HCT116 (cell line): ENCODE data around the gene HOMER1. TPM values are rescaled to one million over a fixed set of nuclear protein-coding genes. Genes with fewer than 3 reads are reported as not detected.

ENCODE experiments used
- ATAC-seq: fragments of 200-7000 bp; cut with Tn5 transposase; 2 replicates; pipeline ENCODE4 v1.9.1; 2020; ENCODE audit warnings: mild to moderate bottlenecking, moderate library complexity
- BruUV-seq: library from RNA; stranded (reverse); fragments of 400-500 nt; replicated peaks from 2 replicates; lab custom pipeline; 2021; lab: Mats Ljungman, UMichigan
- CTCF ChIA-PET: fragments of 300-600 bp; sonication (Branson Sonifier 250); formaldehyde crosslinking; loops from one replicate; lab custom pipeline; 2021; ENCODE audit warnings: antibody characterized with exemption; lab: Charles Lee
- POLR2A ChIA-PET: fragments of 300-600, 350-600 bp; sonication (Branson Sonifier 250); formaldehyde crosslinking; loops from one replicate; lab custom pipeline; 2021; ENCODE audit warnings: antibody characterized with exemption; lab: Charles Lee
- RAD21 ChIA-PET, 2 experiments: fragments of 300-600 bp; sonication (Branson Sonifier 250); formaldehyde crosslinking; loops; one replicate each; lab custom pipeline; 2023; ENCODE audit warnings: low total read pairs in 2 of 2; ENCODE audit not compliant: uncharacterized antibody in 2 of 2, unreplicated experiment in 2 of 2, low non-redundant PET in 1 of 2; lab: Charles Lee
- DNase-seq: peaks from one replicate; pipeline ENCODE4 v3.0.0-alpha.2; 2010; ENCODE audit warnings: low read depth, low spot score
- H2AFZ ChIP-seq: fragments of 200-600 bp; shearing (Covaris generic), sonication (generic); 2 replicates; pipeline ENCODE4 v1.6.1; 2017; ENCODE audit warnings: low read depth, mixed run types, mixed read lengths, antibody characterized with exemption, low read length; ENCODE audit not compliant: poor library complexity, severe bottlenecking
- H3K27ac ChIP-seq: 2 replicates; pipeline ENCODE4 v1.5.1; 2012; ENCODE audit warnings: low read depth, low read length
- H3K27me3 ChIP-seq: fragments of 200-600 bp; sonication (generic); 2 replicates; pipeline ENCODE4 v1.6.1; 2016; ENCODE audit warnings: mixed run types, low read length, mixed read lengths; ENCODE audit not compliant: insufficient read depth
- H3K36me3 ChIP-seq, 2 experiments: fragments of 200-500 bp in 1 of 2; fragments of 200-600 bp in 1 of 2; sonication (Bioruptor generic) in 1 of 2; sonication (generic) in 1 of 2; 2 replicates each; pipeline versions ENCODE4 v1.5.1 to v1.6.1; 2014 to 2016; ENCODE audit warnings: low read length in 2 of 2, inconsistent platforms in 1 of 2, mixed read lengths in 1 of 2, mixed run types in 1 of 2; ENCODE audit not compliant: insufficient read depth in 2 of 2, control insufficient read depth in 1 of 2
- H3K4me1 ChIP-seq, 2 experiments: fragments of 200-600 bp in 1 of 2; sonication (generic) in 1 of 2; 2 replicates each; pipeline versions ENCODE4 v1.5.1 to v1.6.1; 2012 to 2017; ENCODE audit warnings: low read length in 2 of 2, inconsistent platforms in 1 of 2, mild to moderate bottlenecking in 1 of 2, mixed read lengths in 1 of 2, mixed run types in 1 of 2, moderate library complexity in 1 of 2; ENCODE audit not compliant: insufficient read depth in 2 of 2, control insufficient read depth in 1 of 2
- H3K4me2 ChIP-seq: fragments of 200-600 bp; sonication (generic); 2 replicates; pipeline ENCODE4 v1.6.1; 2017; ENCODE audit warnings: mixed run types, low read length, mixed read lengths
- H3K4me3 ChIP-seq, 2 experiments: fragments of 200-600 bp in 1 of 2; sonication (generic) in 1 of 2; replicated peaks in 1 of 2; 2 replicates each; pipeline ENCODE4 v1.5.1; 2011 to 2016; ENCODE audit warnings: low read length in 2 of 2, control low read depth in 1 of 2, low read depth in 1 of 2, mild to moderate bottlenecking in 1 of 2, mixed read lengths in 1 of 2, mixed run types in 1 of 2
- H3K79me2 ChIP-seq: fragments of 200-600 bp; sonication (generic); 2 replicates; pipeline ENCODE4 v1.6.1; 2017; ENCODE audit warnings: mild to moderate bottlenecking, mixed run types, low read length, moderate library complexity, mixed read lengths; ENCODE audit not compliant: insufficient read depth
- H3K9ac ChIP-seq: fragments of 200-600 bp; sonication (generic); 2 replicates; pipeline ENCODE4 v1.6.1; 2016; ENCODE audit warnings: low read length, mixed read lengths
- H3K9me2 ChIP-seq: fragments of 200-600 bp; sonication (generic), shearing (Covaris generic); 2 replicates; pipeline ENCODE4 v1.6.1; 2017; ENCODE audit warnings: mixed run types, mild to moderate bottlenecking, moderate library complexity; ENCODE audit not compliant: insufficient read depth
- H3K9me3 ChIP-seq, 2 experiments: fragments of 200-500 bp in 1 of 2; fragments of 200-600 bp in 1 of 2; sonication (Bioruptor generic) in 1 of 2; sonication (generic) in 1 of 2; 2 replicates each; pipeline ENCODE4 v1.6.1; 2014 to 2017; ENCODE audit warnings: low read length in 2 of 2, mixed read lengths in 2 of 2, inconsistent platforms in 1 of 2, low read depth in 1 of 2, mild to moderate bottlenecking in 1 of 2, mixed run types in 1 of 2, moderate library complexity in 1 of 2; ENCODE audit not compliant: control insufficient read depth in 1 of 2, insufficient read depth in 1 of 2
- H4K20me1 ChIP-seq: fragments of 200-600 bp; sonication (generic), shearing (Covaris generic); 2 replicates; pipeline ENCODE4 v1.6.1; 2017; ENCODE audit warnings: mixed run types, mild to moderate bottlenecking, moderate library complexity; ENCODE audit not compliant: insufficient read depth
- CEBPB ChIP-seq: IDR thresholded peaks from 2 replicates; pipeline ENCODE4 v1.6.1; 2012; ENCODE audit warnings: low read depth
- EZH2phosphoT487 ChIP-seq: fragments of 200-600 bp; IDR thresholded peaks from 2 replicates; pipeline ENCODE4 v1.6.1; 2018; ENCODE audit warnings: antibody characterized with exemption, borderline replicate concordance
- SP1 ChIP-seq: IDR thresholded peaks from 2 replicates; pipeline ENCODE4 v1.6.1; 2012; ENCODE audit warnings: low read depth
- ZNF274 ChIP-seq: fragments of 200-500 bp; sonication (Bioruptor generic); IDR thresholded peaks from 2 replicates; pipeline ENCODE4 v1.6.1; 2014; ENCODE audit warnings: mild to moderate bottlenecking, low read depth, low read length, inconsistent platforms
- intact Hi-C: fragments of 100-400 bp; cut with micrococcal nuclease; formaldehyde crosslinking; loops from 2 replicates; pipeline ENCODE4 v1.10.0; 2022
- total RNA-seq: library from RNA; stranded (reverse); gene quantifications from one replicate; pipeline ENCODE4 v1.2.1, GENCODE V29; 2021; ENCODE audit not compliant: unreplicated experiment
- TF ChIP-seq, protein P1 (sequence below): IDR thresholded peaks from 2 replicates; pipeline ENCODE4 v1.6.1; 2011; ENCODE audit warnings: mild to moderate bottlenecking, low read length, moderate library complexity; ENCODE audit not compliant: insufficient replicate concordance; ENCODE audit errors: extremely low read depth
- TF ChIP-seq, protein P2 (sequence below): IDR thresholded peaks from 2 replicates; pipeline ENCODE4 v1.6.1; 2012

Gene HOMER1
- total RNA-seq, 1 experiment from 2014 or later: 21.4 TPM

DNA sequence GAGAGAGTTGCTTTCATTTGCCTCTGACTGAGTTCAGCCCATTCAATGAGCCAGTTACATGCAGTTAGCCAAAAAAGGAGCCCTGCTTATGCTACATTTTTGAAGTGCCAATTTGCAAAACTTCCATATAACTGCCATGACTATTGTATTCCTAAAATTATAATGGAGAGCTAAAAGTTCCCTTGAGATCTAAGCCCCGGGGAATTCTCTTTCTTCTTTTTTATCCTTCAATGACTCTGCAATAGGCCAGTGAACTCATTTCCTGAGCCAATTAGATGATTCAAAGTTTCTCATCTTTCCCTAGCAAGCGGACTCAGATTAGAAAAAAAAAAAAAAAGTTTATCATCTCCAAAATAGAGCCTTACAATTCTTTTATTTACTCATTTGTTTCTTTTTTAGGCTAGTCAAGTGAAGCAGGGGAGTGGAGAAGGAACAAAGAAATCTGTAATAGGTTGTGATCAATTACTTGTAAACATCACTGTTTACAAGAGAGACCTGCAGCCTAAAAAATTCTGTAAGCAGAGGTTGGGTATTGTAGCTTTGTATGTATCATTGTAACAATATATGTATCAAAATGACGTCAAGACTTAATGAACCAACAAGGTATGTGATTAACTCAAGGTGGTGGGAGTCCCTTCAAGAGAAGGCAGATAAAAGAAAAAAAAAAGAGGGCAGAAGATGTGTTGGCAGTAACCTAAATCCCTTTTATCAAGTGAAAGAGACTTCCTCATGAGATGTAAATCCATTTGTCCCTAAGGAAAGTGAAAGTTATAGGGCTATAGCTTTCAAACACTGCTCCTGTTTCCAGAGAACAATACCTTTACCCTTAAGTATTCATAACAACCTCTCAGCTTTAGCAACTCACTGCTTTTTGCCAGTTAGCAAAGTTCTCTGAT lies 48.7 kb upstream of the HOMER1 start:
- Histone ChIP-seq H3K36me3 (no peaks in the 10 kb centered on the region), H3K27me3 (no peaks in the 10 kb centered on the region), H2AFZ (no peak overlapping the region), H3K27ac (no peak overlapping the region), H3K4me1 (peaks cover 0 to 12% of the 10 kb centered on the region in 2 experiments; a peak in 1 of 4 replicates), H3K9me2 (no peaks in the 10 kb centered on the region), H4K20me1 (no peaks in the 10 kb centered on the region), H3K4me3 (no peak overlapping the region), H3K79me2 (no peaks in the 10 kb centered on the region), H3K9ac (no peak overlapping the region), H3K9me3 (no peaks in the 10 kb centered on the region), H3K4me2 (no peak overlapping the region)
- POLR2A ChIA-PET: no interaction called here
- intact Hi-C loops: no loop called here
- ATAC-seq (no peak), DNase-seq (no peak)
- CTCF ChIA-PET: interaction anchor here (0.8 kb wide), 1 partner anchor 430 kb away, joined by 5 read pairs; no protein-coding TSS in a partner anchor
- BruUV-seq: no TSS peak
- TF ChIP-seq EZH2phosphoT487 (no peak), CEBPB (no peak)
- TF ChIP-seq, protein P1, sequence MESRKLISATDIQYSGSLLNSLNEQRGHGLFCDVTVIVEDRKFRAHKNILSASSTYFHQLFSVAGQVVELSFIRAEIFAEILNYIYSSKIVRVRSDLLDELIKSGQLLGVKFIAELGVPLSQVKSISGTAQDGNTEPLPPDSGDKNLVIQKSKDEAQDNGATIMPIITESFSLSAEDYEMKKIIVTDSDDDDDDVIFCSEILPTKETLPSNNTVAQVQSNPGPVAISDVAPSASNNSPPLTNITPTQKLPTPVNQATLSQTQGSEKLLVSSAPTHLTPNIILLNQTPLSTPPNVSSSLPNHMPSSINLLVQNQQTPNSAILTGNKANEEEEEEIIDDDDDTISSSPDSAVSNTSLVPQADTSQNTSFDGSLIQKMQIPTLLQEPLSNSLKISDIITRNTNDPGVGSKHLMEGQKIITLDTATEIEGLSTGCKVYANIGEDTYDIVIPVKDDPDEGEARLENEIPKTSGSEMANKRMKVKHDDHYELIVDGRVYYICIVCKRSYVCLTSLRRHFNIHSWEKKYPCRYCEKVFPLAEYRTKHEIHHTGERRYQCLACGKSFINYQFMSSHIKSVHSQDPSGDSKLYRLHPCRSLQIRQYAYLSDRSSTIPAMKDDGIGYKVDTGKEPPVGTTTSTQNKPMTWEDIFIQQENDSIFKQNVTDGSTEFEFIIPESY: no peak
- RAD21 ChIA-PET: no interaction called here

DNA sequence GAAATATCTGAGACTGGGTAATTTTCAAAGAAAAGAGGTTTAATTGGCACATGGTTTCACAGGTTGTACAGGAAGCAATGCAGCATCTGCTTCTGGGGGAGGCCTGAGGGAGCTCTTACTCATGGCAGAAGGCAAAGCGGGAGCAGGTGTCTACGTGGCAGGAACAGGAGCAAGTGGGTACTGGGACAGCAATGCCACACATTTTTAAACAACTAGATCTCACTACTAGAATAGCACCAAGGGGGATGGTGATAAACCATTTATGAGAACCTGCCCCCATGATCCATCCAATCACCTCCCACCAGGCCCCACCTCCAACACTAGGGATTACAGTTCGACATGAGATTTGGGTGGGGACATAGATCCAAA lies 47.6 kb upstream of the HOMER1 start:
- no peak overlapping the region for H3K4me3 ChIP-seq
- no peaks in the 10 kb centered on the region for H3K27me3 ChIP-seq
- H3K4me1 ChIP-seq: peaks cover 0 to 12% of the 10 kb centered on the region in 2 experiments; a peak in 1 of 4 replicates
- no peak overlapping the region for H3K4me2 ChIP-seq
- no TSS peak for BruUV-seq
- ATAC-seq: no peak
- no peak overlapping the region for H2AFZ ChIP-seq
- RAD21 ChIA-PET: no interaction called here
- CTCF ChIA-PET: no interaction called here
- no peak overlapping the region for H3K27ac ChIP-seq
- H3K9me3 ChIP-seq: no peaks in the 10 kb centered on the region
- intact Hi-C loops: no loop called here
- POLR2A ChIA-PET: no interaction called here
- DNase-seq: no peak
- H3K9ac ChIP-seq: no peak overlapping the region
- no peaks in the 10 kb centered on the region for H3K79me2 ChIP-seq
- no peaks in the 10 kb centered on the region for H3K9me2 ChIP-seq
- no peaks in the 10 kb centered on the region for H3K36me3 ChIP-seq
- TF ChIP-seq, protein P1: no peak
- no peak for TF ChIP-seq ZNF274
- TF ChIP-seq, protein P2, sequence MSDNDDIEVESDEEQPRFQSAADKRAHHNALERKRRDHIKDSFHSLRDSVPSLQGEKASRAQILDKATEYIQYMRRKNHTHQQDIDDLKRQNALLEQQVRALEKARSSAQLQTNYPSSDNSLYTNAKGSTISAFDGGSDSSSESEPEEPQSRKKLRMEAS: no peak
- TF ChIP-seq SP1: no peak
- H4K20me1 ChIP-seq: no peaks in the 10 kb centered on the region
